Measurements from ENCODE around the gene MSANTD2.

Gene MSANTD2

DNA sequence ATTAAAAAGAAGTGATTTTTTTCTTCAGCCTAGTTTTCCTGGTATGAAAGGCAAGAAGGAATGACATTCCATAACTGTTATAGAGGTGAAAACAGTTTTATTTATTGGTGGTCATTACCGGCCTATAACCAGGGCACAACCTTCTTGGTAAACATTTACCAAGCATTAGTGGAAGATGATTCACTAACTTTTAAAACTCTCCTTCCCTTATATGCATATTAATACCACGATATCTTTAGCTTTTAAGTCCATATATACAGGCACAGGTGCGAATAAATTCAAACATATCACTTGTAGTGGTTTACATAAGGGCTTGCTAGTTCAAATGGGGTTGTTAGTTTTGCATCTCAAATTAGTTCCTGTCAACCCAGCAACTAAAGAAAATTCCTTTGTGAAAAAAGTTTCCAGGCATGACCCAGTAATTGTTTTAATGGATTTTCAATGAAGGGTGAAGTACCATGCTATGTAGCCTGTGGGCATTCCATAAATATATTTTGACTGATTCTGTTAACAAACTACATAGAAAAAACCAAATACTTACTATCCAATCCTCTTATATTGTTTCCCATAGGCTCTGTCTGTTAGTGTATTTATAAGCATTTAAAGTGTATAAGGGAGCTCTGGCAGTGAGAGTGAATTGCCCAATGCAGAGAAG is 34.4 kb upstream of the MSANTD2 start:
- no peak overlapping the region for H2AFZ ChIP-seq (ENCODE audit: low read depth, low read length, severe bottlenecking)
- no peaks in the 10 kb centered on the region for H3K79me2 ChIP-seq (ENCODE audit: insufficient read depth, low read length)
- H3K4me2 ChIP-seq (ENCODE audit: low read depth, low read length, poor library complexity, severe bottlenecking): no peak overlapping the region
- H3F3A ChIP-seq (ENCODE audit: insufficient read depth): no peaks in the 10 kb centered on the region
- TF ChIP-seq EZH2phosphoT487 (conservative IDR thresholded peaks at IDR 0.05; ENCODE audit: low read length): no peak
- TF ChIP-seq, protein P1, sequence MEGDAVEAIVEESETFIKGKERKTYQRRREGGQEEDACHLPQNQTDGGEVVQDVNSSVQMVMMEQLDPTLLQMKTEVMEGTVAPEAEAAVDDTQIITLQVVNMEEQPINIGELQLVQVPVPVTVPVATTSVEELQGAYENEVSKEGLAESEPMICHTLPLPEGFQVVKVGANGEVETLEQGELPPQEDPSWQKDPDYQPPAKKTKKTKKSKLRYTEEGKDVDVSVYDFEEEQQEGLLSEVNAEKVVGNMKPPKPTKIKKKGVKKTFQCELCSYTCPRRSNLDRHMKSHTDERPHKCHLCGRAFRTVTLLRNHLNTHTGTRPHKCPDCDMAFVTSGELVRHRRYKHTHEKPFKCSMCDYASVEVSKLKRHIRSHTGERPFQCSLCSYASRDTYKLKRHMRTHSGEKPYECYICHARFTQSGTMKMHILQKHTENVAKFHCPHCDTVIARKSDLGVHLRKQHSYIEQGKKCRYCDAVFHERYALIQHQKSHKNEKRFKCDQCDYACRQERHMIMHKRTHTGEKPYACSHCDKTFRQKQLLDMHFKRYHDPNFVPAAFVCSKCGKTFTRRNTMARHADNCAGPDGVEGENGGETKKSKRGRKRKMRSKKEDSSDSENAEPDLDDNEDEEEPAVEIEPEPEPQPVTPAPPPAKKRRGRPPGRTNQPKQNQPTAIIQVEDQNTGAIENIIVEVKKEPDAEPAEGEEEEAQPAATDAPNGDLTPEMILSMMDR (IDR thresholded peaks at IDR 0.05; ENCODE audit: insufficient read depth, low read length, poor library complexity, severe bottlenecking): no peak
- H3K27me3 ChIP-seq (ENCODE audit: low read length): no peaks in the 10 kb centered on the region
- H3K4me3 ChIP-seq (ENCODE audit: insufficient read depth, low read length, poor library complexity, severe bottlenecking): no peak overlapping the region
- no peak overlapping the region for H3K9ac ChIP-seq (ENCODE audit: low read length)
- H3K9me2 ChIP-seq (replicated peaks; ENCODE audit: insufficient read depth, low read length): no peaks in the 10 kb centered on the region
- H3K36me3 ChIP-seq (ENCODE audit: low read length): no peaks in the 10 kb centered on the region
- no peaks in the 10 kb centered on the region for H4K20me1 ChIP-seq (ENCODE audit: low read depth, low read length)
- no peak overlapping the region for H3K27ac ChIP-seq (ENCODE audit: low read depth, low read length)
- H3K9me3 ChIP-seq (ENCODE audit: insufficient read depth, low read length): no peaks in the 10 kb centered on the region

DNA sequence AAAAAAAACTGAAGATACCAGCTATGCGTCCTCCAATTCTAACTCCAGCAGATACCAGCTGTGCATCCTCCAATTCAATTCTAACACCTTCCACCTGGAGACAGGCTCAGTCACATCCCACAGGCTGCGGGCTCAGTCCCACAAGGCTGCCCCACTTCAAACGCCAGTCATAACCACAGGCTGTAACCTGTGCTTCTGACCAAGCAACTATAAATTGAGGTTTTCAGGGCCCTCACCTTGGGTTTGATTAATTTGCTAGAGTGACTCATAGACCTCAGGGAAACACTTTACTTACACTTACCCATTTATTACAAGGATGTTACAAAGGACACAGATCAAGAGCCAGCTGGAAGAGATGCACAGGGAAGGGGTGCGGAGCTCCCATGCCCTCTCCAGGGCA is 32.4 kb upstream of the MSANTD2 start:
- Histone ChIP-seq H3K27me3 (ENCODE audit: low read length) (no peaks in the 10 kb centered on the region), H4K20me1 (ENCODE audit: low read depth, low read length) (no peaks in the 10 kb centered on the region), H2AFZ (ENCODE audit: low read depth, low read length, severe bottlenecking) (no peak overlapping the region), H3F3A (ENCODE audit: insufficient read depth) (no peaks in the 10 kb centered on the region), H3K9ac (ENCODE audit: low read length) (no peak overlapping the region), H3K9me2 (replicated peaks; ENCODE audit: insufficient read depth, low read length) (no peaks in the 10 kb centered on the region), H3K79me2 (ENCODE audit: insufficient read depth, low read length) (no peaks in the 10 kb centered on the region), H3K4me3 (ENCODE audit: insufficient read depth, low read length, poor library complexity, severe bottlenecking) (no peak overlapping the region), H3K27ac (ENCODE audit: low read depth, low read length) (no peak overlapping the region), H3K36me3 (ENCODE audit: low read length) (no peaks in the 10 kb centered on the region), H3K4me2 (ENCODE audit: low read depth, low read length, poor library complexity, severe bottlenecking) (no peak overlapping the region), H3K9me3 (ENCODE audit: insufficient read depth, low read length) (no peaks in the 10 kb centered on the region)
- TF ChIP-seq, protein P1 (IDR thresholded peaks at IDR 0.05; ENCODE audit: insufficient read depth, low read length, poor library complexity, severe bottlenecking): no peak
- no peak for TF ChIP-seq EZH2phosphoT487 (conservative IDR thresholded peaks at IDR 0.05; ENCODE audit: low read length)

DNA sequence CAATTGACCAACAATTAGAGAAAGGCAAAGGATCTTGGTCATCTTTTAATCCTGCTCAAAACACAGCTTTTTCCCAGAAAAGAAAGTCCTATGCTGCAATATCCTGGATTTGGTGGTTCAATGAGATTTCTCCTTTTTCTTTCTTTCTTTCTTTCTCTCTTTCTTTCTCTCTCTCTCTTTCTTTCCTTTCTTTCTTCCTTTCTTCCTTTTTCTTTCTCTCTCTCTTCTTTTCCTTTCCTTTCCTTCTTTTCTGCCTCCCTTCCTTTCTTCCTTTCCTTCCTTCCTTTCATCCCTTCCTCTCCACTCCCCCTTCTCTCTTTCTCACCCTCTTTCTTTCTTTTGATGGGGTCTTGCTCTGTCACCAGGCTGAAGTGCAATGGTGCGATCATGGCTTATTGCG is 31.7 kb upstream of the MSANTD2 start:
- H2AFZ ChIP-seq (ENCODE audit: low read depth, low read length, severe bottlenecking): no peak overlapping the region
- H3K9me2 ChIP-seq (replicated peaks; ENCODE audit: insufficient read depth, low read length): no peaks in the 10 kb centered on the region
- TF ChIP-seq, protein P1 (IDR thresholded peaks at IDR 0.05; ENCODE audit: insufficient read depth, low read length, poor library complexity, severe bottlenecking): no peak
- no peak for TF ChIP-seq EZH2phosphoT487 (conservative IDR thresholded peaks at IDR 0.05; ENCODE audit: low read length)
- H3K79me2 ChIP-seq (ENCODE audit: insufficient read depth, low read length): no peaks in the 10 kb centered on the region
- H3K27me3 ChIP-seq (ENCODE audit: low read length): no peaks in the 10 kb centered on the region
- no peak overlapping the region for H3K27ac ChIP-seq (ENCODE audit: low read depth, low read length)
- no peaks in the 10 kb centered on the region for H3F3A ChIP-seq (ENCODE audit: insufficient read depth)
- no peak overlapping the region for H3K9ac ChIP-seq (ENCODE audit: low read length)
- H3K9me3 ChIP-seq (ENCODE audit: insufficient read depth, low read length): no peaks in the 10 kb centered on the region
- no peaks in the 10 kb centered on the region for H3K36me3 ChIP-seq (ENCODE audit: low read length)
- no peak overlapping the region for H3K4me3 ChIP-seq (ENCODE audit: insufficient read depth, low read length, poor library complexity, severe bottlenecking)
- H3K4me2 ChIP-seq (ENCODE audit: low read depth, low read length, poor library complexity, severe bottlenecking): no peak overlapping the region
- H4K20me1 ChIP-seq (ENCODE audit: low read depth, low read length): no peaks in the 10 kb centered on the region
